RWPE2 (cell line): Measurements from ENCODE around the gene SETSIP.

Source experiments
- ATAC-seq: fragments of 200-7000 bp; cut with Tn5 transposase; 3 replicates; pipeline ENCODE4 v1.9.1; 2021; ENCODE audit warnings: low read depth
- DNase-seq: peaks from one replicate; pipeline ENCODE4 v3.0.0-alpha.2; 2020; ENCODE audit warnings: low spot score
- H3K27ac ChIP-seq: fragments of 450-650 bp; 2 replicates; pipeline ENCODE4 v1.5.1; 2017; ENCODE audit warnings: mild to moderate bottlenecking; ENCODE audit not compliant: poor library complexity, severe bottlenecking
- H3K27me3 ChIP-seq: fragments of 250-450 bp; sonication (Bioruptor Pico); 2 replicates; pipeline ENCODE4 v1.5.1; 2021; ENCODE audit warnings: mild to moderate bottlenecking, moderate library complexity; ENCODE audit not compliant: insufficient read depth, poor library complexity, severe bottlenecking
- H3K36me3 ChIP-seq: fragments of 250-450 bp; sonication (Bioruptor Pico); 2 replicates; pipeline ENCODE4 v1.5.1; 2020; ENCODE audit warnings: low read depth, mild to moderate bottlenecking, moderate library complexity
- H3K4me1 ChIP-seq: fragments of 250-450 bp; sonication (Bioruptor Pico); 2 replicates; pipeline ENCODE4 v1.5.1; 2021; ENCODE audit warnings: mild to moderate bottlenecking, moderate library complexity; ENCODE audit not compliant: insufficient read depth, poor library complexity, severe bottlenecking
- H3K4me3 ChIP-seq: fragments of 250-450 bp; sonication (Bioruptor Pico); 2 replicates; pipeline ENCODE4 v1.5.1; 2021; ENCODE audit warnings: mild to moderate bottlenecking, moderate library complexity; ENCODE audit not compliant: severe bottlenecking
- H3K9me3 ChIP-seq: fragments of 250-450 bp; sonication (Bioruptor Pico); 2 replicates; pipeline ENCODE4 v1.5.1; 2021; ENCODE audit warnings: mild to moderate bottlenecking, moderate library complexity; ENCODE audit not compliant: severe bottlenecking
- CTCF ChIP-seq: fragments of 450-650 bp; IDR thresholded peaks from one replicate; pipeline ENCODE4 v1.5.1; 2017; ENCODE audit warnings: mild to moderate bottlenecking, moderate library complexity; ENCODE audit not compliant: poor library complexity, severe bottlenecking

SETSIP gene

GRCh38 chr1:92066321-92066720 lies 8.9 kb downstream of the SETSIP start:
- Histone ChIP-seq H3K4me1 (no peaks in the 10 kb centered on the region), H3K27me3 (no peaks in the 10 kb centered on the region), H3K9me3 (no peaks in the 10 kb centered on the region), H3K36me3 (no peaks in the 10 kb centered on the region), H3K27ac (no peak overlapping the region), H3K4me3 (no peak overlapping the region)
- ATAC-seq, result no peak
- no peak for DNase-seq
- TF ChIP-seq CTCF, result no peak

GRCh38 chr1:92065042-92065441 lies 10.2 kb downstream of the SETSIP start:
- DNase-seq, result no peak
- TF ChIP-seq CTCF, result peak; percentile 19
- no peak overlapping the region for H3K27ac ChIP-seq
- H3K27me3 ChIP-seq, result no peaks in the 10 kb centered on the region
- no peaks in the 10 kb centered on the region for H3K9me3 ChIP-seq
- no peaks in the 10 kb centered on the region for H3K4me1 ChIP-seq
- H3K4me3 ChIP-seq, result no peak overlapping the region
- no peaks in the 10 kb centered on the region for H3K36me3 ChIP-seq
- no peak for ATAC-seq

DNA sequence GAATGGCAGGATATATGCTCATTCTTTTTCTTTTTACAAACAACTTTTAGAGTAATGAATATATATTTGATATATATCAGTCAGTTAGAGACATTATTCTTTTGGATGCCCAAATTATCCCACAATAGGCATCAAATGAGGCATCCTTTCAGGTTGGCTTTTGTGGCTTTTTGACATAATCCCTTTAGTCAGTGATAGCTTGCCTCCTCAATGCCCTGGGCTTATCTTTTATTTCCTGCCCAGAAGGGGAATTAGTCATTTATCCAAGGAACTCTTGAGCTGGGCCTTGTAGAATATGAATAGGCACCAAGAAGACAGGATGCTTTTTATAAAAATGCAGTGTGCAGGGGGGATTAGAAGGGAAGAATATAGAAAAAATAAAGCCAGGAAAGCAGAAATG lies 23.3 kb downstream of the SETSIP start:
- no peaks in the 10 kb centered on the region for H3K9me3 ChIP-seq
- no peak overlapping the region for H3K4me3 ChIP-seq
- no peaks in the 10 kb centered on the region for H3K36me3 ChIP-seq
- no peaks in the 10 kb centered on the region for H3K4me1 ChIP-seq
- DNase-seq, result no peak
- H3K27me3 ChIP-seq, result no peaks in the 10 kb centered on the region
- TF ChIP-seq CTCF, result no peak
- no peak for ATAC-seq
- no peak overlapping the region for H3K27ac ChIP-seq

DNA sequence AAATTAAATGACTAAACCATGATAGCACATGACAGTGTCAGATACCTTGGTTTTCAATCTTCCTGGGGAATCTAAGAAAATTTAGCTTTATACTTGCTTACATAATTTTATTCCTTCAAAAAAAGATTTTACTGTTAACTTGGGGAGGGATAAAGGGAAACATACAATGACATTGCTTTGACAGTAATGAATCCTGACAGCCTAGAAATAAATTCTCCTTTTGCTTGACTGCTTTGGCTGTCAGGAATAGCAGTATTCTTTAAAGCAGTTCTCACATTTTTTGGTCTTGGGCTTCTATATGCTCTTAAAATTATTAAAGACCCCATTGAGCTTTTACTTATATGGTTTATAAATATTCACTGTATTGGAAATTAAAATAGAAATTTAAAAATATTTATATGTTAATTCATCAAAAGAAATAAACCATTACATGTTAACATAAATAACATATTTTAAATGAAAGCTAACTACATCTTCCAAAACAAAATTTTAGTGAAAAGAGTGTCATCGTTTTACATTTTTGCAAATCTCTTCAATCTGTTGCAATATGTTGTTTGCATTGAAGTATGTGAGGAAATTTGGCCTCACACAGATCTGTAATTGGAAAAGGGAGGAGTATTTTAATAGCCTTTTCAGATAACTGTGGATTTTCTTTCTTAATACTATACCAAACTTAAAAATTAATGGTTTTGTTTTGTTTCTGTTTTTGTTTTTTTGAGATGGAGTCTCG lies 29.3 kb downstream of the SETSIP start:
- TF ChIP-seq CTCF, result no peak
- ATAC-seq (no peak), DNase-seq (no peak)
- Histone ChIP-seq H3K9me3 (peaks cover 2% of the 10 kb centered on the region), H3K27ac (no peak overlapping the region), H3K36me3 (no peaks in the 10 kb centered on the region), H3K27me3 (no peaks in the 10 kb centered on the region), H3K4me1 (no peaks in the 10 kb centered on the region), H3K4me3 (no peak overlapping the region)

DNA sequence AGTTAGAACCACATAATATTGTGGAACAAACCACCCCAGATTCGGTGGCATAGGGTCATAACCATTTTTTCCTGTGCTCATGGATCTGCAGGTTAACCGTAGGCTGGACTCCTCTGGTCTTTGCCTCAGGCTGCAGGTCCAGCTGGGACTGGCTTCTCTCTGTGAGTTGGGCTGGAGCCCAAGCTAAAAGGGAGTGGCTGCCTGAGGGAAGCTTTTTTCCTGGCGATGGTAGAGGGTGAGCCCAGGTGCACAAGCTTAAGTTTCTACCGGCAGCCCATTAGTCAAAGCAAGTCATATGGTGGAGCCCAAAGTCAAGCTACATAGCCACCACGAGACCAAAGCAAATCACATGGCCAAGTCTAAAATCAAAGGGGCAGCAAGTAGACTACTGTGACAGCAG lies 31.6 kb downstream of the SETSIP start:
- no peak overlapping the region for H3K27ac ChIP-seq
- no peaks in the 10 kb centered on the region for H3K36me3 ChIP-seq
- H3K27me3 ChIP-seq, result no peaks in the 10 kb centered on the region
- DNase-seq, result no peak
- H3K4me1 ChIP-seq, result no peaks in the 10 kb centered on the region
- no peak overlapping the region for H3K4me3 ChIP-seq
- peak; percentile 57; the same call in 2 of the 3 replicates for ATAC-seq
- H3K9me3 ChIP-seq, result peaks cover 2% of the 10 kb centered on the region
- TF ChIP-seq CTCF, result no peak
